Calu3 (cell line): Measurements from ENCODE around the gene VAV1. TPM values are rescaled to one million over a fixed set of nuclear protein-coding genes. Genes with fewer than 3 reads are reported as not detected.
"Not testable (repeated sequence)": the region's sequence is repeated elsewhere in the genome, so short reads cannot be mapped to it uniquely, and the experiment has no call there.

ENCODE experiments used
- BruUV-seq: library from RNA; stranded (reverse); fragments of 400-500 nt; replicated peaks from 2 replicates; lab custom pipeline; 2021; lab: Mats Ljungman, UMichigan
- CTCF ChIA-PET: fragments of 300-600 bp; sonication (Branson Sonifier 250); formaldehyde crosslinking; loops from one replicate; lab custom pipeline; 2022; ENCODE audit warnings: antibody characterized with exemption; lab: Charles Lee
- DNase-seq: peaks from one replicate; pipeline ENCODE4 v3.0.0; 2022
- H3K27ac Mint-ChIP-seq: one replicate; pipeline ENCODE4 v1.8.0; 2022; ENCODE audit warnings: mixed read lengths; ENCODE audit not compliant: unreplicated experiment
- H3K27me3 Mint-ChIP-seq: one replicate; pipeline ENCODE4 v1.8.0; 2022; ENCODE audit warnings: mixed read lengths; ENCODE audit not compliant: unreplicated experiment
- H3K36me3 Mint-ChIP-seq: one replicate; pipeline ENCODE4 v1.8.0; 2022; ENCODE audit warnings: mild to moderate bottlenecking, moderate library complexity, mixed read lengths; ENCODE audit not compliant: insufficient read depth, unreplicated experiment
- H3K4me1 Mint-ChIP-seq: one replicate; pipeline ENCODE4 v1.8.0; 2022; ENCODE audit warnings: mild to moderate bottlenecking, low read depth, mixed read lengths; ENCODE audit not compliant: unreplicated experiment
- H3K4me3 Mint-ChIP-seq: one replicate; pipeline ENCODE4 v1.8.0; 2022; ENCODE audit warnings: mild to moderate bottlenecking, low read depth, moderate library complexity, mixed read lengths; ENCODE audit not compliant: unreplicated experiment
- H3K9me3 Mint-ChIP-seq: one replicate; pipeline ENCODE4 v1.8.0; 2022; ENCODE audit warnings: low read depth, mixed read lengths; ENCODE audit not compliant: unreplicated experiment
- intact Hi-C: fragments of 100-400 bp; cut with micrococcal nuclease; formaldehyde crosslinking; loops from one replicate; pipeline ENCODE4 v1.10.0; 2022; ENCODE audit not compliant: unreplicated experiment
- total RNA-seq: library from RNA; stranded (reverse); gene quantifications from 2 replicates; pipeline ENCODE4 v1.2.3, GENCODE V29; 2022
- TF ChIP-seq, protein P1 (sequence below): fragments of 200-600 bp; IDR thresholded peaks from one replicate; pipeline ENCODE4 v1.8.0; 2022; ENCODE audit warnings: antibody characterized with exemption; ENCODE audit not compliant: unreplicated experiment

VAV1 gene
- total RNA-seq, 1 experiment from 2014 or later: 0.28 TPM

DNA sequence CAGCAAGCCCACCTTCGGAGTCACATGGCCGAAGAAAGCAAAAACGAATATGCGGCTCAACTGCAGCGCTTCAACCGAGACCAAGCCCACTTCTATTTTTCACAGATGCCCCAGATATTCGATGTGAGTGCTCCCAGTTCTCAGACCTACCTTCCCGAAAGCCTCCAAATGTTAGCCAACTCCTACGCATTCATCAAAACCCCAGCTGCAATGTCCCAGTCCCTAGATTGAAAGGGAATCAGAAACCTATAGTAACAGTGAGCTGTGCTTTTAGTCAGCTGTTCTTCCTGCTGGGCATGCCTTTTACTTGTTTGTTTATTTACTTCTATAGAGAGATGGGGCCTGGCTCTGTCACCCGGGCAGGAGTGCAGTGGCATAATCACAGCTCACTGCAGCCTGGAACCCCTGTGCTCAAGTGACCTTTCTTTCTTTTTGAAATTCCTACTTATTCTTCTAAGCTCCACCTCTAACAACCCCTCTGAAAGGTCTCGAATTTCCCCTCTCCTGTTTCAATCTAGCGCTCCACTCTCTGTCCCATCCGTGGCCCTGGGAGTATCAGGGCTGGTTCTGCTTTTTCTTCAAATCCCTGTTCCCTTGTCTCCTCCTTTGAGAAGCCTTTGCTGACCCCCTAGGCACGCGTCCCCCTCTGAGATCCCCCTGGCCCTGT lies 28.7 kb upstream of the VAV1 start:
- CTCF ChIA-PET: interaction anchor here (0.6 to 1.5 kb wide), 2 partner anchors 20 to 120 kb away, joined by 7 to 9 read pairs; no protein-coding TSS in a partner anchor
- DNase-seq: no peak
- intact Hi-C loops: no loop called here
- no TSS peak for BruUV-seq
- Mint-ChIP-seq H3K9me3 (no peaks in the 10 kb centered on the region), H3K27me3 (no peaks in the 10 kb centered on the region), H3K36me3 (peaks cover 93% of the 10 kb centered on the region), H3K4me1 (peaks cover 29% of the 10 kb centered on the region), H3K4me3 (peak overlapping the region; percentile 53), H3K27ac (peak overlapping the region; percentile 69)
- TF ChIP-seq, protein P1, sequence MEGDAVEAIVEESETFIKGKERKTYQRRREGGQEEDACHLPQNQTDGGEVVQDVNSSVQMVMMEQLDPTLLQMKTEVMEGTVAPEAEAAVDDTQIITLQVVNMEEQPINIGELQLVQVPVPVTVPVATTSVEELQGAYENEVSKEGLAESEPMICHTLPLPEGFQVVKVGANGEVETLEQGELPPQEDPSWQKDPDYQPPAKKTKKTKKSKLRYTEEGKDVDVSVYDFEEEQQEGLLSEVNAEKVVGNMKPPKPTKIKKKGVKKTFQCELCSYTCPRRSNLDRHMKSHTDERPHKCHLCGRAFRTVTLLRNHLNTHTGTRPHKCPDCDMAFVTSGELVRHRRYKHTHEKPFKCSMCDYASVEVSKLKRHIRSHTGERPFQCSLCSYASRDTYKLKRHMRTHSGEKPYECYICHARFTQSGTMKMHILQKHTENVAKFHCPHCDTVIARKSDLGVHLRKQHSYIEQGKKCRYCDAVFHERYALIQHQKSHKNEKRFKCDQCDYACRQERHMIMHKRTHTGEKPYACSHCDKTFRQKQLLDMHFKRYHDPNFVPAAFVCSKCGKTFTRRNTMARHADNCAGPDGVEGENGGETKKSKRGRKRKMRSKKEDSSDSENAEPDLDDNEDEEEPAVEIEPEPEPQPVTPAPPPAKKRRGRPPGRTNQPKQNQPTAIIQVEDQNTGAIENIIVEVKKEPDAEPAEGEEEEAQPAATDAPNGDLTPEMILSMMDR: no peak

DNA sequence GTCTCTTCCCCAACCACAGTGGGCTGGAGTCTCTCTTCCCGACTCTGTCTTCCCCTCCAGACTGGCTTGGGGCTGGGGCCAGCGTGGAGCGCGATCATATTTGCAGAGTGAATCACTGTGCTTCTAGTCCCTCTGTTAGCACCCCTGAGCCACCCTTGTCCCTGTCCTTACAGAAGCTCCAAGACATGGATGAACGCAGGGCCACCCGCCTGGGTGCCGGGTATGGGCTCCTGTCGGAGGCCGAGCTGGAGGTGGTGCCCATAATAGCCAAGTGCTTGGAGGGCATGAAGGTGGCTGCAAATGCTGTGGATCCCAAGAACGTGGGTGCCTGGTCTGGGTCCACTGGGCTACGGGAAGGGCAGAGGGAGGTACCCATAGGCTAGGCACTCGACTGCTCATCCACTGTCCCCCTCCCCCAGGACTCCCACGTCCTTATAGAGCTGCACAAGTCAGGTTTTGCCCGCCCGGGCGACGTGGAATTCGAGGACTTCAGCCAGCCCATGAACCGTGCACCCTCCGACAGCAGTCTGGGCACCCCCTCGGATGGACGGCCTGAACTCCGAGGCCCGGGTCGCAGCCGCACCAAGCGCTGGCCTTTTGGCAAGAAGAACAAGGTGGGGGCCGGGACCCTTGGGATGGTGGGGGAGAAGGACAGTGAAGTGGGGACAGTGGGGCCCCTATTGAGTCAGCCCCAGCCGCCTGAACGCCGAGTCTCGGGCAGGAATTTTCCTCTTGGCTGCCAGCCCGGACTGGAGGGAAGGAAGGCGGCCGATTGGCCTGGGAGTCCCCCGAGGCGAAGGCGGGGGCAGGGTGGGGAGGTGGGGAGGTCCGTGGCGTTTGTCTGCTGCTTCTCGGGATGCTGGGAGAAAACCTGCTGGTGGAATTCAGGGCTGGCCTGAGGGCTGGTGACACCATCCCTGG lies 27.9 kb upstream of the VAV1 start:
- CTCF ChIA-PET: interaction anchor here (0.6 to 1.5 kb wide), 3 partner anchors 19 to 119 kb away, joined by 3 to 9 read pairs (median 7); no protein-coding TSS in a partner anchor
- BruUV-seq: no TSS peak
- H3K27me3 Mint-ChIP-seq: no peaks in the 10 kb centered on the region
- peak overlapping the region; percentile 53 for H3K4me3 Mint-ChIP-seq
- H3K27ac Mint-ChIP-seq: peak overlapping the region; percentile 69
- peak; percentile 75 for DNase-seq
- no peaks in the 10 kb centered on the region for H3K9me3 Mint-ChIP-seq
- TF ChIP-seq, protein P1: no peak
- intact Hi-C loops: no loop called here
- H3K36me3 Mint-ChIP-seq: peaks cover 91% of the 10 kb centered on the region
- H3K4me1 Mint-ChIP-seq: peaks cover 24% of the 10 kb centered on the region

DNA sequence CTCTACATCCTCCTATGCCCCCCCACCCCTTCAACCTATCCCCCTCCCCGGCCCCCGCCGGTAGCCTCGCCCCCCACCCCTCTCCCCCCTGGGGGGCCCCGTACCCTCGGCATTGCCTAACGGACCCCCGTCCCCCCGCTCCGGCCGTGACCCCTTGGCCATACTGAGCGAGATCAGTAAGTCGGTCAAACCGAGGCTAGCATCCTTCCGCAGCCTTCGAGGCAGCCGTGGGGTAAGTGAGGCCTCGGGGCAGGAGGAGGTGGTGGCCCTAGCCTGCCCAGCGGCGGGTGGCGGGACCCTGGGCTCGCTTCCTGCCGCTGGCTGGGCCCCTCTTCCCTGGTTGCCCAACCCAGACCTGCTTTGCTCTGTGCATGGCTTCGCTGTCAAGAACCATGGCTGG lies 26.5 kb upstream of the VAV1 start:
- CTCF ChIA-PET: no interaction called here
- Mint-ChIP-seq H3K27me3 (no peaks in the 10 kb centered on the region), H3K9me3 (no peaks in the 10 kb centered on the region), H3K27ac (peak overlapping the region; percentile 69), H3K4me3 (peak overlapping the region; percentile 53), H3K4me1 (peaks cover 24% of the 10 kb centered on the region), H3K36me3 (peaks cover 89% of the 10 kb centered on the region)
- BruUV-seq: no TSS peak
- intact Hi-C loops: no loop called here
- TF ChIP-seq, protein P1: no peak
- no peak for DNase-seq

DNA sequence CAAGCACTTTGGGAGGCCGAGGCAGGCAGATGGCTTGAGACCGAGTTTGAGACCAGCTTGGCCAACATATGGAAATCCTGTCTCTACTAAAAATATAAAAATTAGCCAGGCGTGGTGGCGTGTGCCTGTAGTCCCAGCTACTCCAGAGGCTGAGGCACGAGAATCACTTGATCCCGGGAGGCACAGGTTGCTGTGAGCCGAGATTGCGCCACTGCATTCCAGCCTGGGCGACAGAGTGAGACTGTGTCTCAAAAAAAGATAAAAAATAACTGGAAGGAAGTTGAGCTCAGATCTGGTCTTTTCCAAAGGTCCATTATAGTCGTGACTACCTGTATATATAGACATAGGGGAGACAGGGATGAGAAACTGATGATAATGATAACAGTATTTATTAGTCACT lies 24.0 kb upstream of the VAV1 start:
- intact Hi-C loops, CTCF ChIA-PET, BruUV-seq, H3K27me3 Mint-ChIP-seq, DNase-seq, H3K4me3 Mint-ChIP-seq, H3K9me3 Mint-ChIP-seq, H3K27ac Mint-ChIP-seq: not testable (repeated sequence)
- Mint-ChIP-seq H3K36me3 (peaks cover 91% of the 10 kb centered on the region), H3K4me1 (peaks cover 33% of the 10 kb centered on the region)
